GM19238 (cell line): Measurements from ENCODE around the gene CCDC40.

ENCODE experiments used
- DNase-seq: peaks from one replicate; pipeline ENCODE4 v3.0.0; 2011; ENCODE audit warnings: low spot score; ENCODE audit not compliant: insufficient read length

The CCDC40 gene

DNA sequence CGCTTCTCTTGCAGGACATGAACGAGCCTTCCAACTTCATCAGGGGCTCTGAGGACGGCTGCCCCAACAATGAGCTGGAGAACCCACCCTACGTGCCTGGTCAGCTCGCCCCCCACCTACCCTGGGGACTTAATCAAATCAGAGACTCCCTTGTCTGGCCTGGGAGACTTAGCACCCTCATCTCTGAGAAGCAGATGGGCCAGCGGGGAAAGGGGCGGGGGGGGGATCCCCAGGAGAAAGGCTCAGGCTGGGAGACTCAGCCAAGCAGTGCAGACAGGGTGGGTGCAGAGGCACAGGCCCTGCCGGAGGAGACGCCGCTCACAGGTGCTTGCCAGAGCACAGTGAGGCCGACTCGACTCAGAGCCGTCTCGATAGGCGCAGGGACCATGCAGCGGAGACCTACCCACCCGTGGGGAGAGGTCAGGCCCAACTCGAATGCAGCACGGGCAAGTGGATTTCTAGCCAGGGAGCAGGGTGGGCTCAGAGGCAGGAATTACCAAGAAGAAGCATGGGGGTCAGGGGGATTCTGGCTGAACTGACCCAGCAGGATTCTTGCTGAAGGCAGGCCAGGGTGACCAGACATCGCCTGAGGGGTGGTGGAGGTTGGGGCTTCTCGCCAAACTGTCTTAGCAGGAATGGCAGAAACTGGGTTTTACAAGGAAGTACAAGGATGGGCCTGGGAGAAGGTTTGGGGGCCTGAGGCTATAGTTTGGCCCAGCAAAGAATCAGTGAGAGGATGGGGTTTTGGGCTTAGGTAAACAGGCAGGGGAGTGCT is 74.7 kb downstream of the CCDC40 start:
- DNase-seq: no peak

DNA sequence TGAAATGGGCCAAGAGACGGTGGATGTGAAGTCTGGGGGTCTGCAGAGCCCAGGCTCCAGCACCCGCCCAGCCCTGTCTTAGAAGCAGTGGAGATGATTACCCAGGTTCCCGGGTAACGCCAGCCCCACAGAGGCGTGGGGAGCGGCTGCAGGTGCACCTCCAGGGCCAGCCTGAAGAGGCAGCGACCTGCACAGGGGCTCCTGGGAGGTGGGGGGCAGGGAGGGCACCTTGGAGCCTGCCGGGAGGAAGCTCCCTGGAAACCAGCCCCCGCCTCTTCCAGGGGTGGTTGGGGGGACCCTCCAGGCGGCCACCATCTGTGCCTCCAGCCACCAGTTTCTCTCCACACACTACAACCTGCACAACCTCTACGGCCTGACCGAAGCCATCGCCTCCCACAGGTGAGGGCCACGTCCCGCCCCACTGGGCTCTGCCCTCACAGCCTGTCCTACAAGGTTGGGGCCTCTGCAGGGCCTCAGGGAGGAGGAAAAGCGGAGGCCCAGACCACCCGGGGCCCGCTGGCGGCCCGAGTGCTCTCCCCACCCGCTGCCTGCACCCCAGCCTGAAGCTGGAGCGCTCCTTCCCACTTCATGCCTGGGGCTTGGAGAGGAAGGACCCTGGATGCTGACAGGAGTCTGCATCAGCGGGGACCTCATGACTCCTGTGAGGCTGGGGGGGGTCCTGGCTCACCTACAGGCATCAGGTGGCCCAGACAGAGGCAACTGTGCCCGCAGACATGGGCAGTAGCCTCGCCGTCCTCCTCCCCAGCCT is 75.4 kb downstream of the CCDC40 start:
- no peak for DNase-seq

DNA sequence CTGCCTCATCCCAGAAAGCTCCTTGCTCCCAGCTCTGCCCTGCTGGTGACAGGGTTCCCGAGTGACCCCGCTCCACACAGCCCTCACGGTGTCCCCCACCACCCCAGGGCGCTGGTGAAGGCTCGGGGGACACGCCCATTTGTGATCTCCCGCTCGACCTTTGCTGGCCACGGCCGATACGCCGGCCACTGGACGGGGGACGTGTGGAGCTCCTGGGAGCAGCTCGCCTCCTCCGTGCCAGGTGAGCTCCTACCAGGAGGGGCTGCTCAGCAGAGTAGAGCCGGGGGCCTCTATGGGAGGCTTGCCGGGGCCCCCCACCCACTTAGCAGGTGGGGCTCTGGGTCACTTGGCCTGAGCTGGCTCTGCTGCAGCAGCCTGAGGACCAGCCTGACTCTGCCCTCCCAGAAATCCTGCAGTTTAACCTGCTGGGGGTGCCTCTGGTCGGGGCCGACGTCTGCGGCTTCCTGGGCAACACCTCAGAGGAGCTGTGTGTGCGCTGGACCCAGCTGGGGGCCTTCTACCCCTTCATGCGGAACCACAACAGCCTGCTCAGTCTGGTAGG is 76.1 kb downstream of the CCDC40 start:
- no peak for DNase-seq

DNA sequence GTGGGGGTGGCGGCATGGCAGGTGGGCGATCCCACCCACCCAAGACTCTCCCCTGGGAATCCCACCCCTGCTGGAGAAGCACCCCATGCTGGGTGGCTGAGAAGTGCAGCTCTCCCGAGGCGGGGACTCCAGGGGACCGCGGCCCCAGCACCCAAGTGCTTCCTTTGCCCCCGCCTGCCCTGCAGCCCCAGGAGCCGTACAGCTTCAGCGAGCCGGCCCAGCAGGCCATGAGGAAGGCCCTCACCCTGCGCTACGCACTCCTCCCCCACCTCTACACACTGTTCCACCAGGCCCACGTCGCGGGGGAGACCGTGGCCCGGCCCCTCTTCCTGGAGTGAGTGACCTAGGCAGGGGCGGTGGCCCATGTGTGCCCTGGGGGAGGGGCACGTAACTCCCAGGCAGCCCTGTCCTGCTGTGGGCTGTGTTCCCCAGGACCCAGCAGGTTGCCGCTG is 76.6 kb downstream of the CCDC40 start:
- no peak for DNase-seq

DNA sequence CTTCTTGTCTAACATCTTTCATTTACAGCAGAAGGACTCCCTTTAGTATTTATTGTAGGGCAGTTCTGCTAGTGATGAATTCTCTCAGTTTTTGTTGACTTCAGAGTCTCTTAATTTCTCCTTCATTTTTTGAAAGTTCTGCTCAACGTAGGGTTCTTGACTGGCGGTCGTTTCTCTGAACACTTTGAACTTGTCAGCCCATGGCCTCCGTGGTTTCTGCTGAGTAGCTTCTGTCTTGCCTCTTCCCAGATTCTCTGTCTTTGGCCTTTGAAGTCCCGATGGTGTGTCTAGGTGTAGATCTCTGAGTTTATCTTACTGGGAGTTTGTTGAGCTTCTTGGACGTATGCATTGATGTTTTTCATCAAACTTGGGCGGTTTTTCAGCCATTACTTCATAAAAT is 78.3 kb downstream of the CCDC40 start:
- no peak for DNase-seq

DNA sequence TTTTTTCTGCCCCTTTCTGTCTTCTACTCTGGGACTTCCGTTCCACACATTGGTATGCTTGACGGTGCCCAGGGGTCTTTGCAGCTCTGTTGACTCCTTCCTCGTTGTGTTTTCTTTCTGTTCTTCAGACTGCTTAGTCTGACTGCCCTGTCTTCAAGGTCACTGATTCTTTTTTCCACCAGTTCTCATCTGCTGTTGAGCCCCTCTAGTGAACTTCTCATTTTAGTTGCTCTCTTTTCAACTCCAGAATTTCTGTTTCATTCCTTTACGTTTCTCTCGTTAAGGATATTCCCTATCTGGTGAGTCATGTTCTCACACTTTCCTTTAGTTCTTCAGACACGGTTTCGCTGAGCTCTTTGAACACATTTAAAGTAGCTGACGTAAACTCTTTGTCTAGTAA is 78.7 kb downstream of the CCDC40 start:
- no peak for DNase-seq

DNA sequence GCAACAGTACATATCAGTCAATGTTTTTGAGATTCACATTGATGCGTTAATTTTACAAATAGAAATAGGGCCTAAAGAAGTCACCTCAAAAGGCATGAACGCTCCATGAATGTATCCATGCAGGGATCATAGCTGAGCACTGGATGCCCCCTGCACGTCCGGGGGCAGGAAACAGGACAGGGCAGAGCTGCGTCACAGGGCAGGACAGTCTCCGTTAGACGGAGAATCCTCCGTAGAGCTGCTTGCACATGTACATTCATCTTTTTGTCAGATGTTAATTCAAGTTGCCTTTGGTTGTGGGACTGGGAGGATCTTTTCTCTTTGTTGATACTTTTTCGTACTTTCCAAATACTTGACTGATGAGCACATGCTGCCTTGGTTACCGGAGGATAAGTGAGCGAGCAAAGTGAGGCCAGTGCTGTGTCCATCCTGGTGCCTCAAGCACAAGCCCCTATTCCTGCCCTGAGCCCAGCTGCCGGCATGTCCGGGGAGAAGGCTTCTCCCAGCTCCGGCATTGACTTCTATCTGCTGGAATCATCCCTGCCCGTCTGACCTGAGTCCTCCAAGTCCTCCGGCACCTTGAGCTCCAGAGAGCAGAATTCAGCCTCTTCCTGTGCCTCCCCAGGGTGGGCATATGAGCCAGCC is 80.0 kb downstream of the CCDC40 start:
- DNase-seq: no peak

DNA sequence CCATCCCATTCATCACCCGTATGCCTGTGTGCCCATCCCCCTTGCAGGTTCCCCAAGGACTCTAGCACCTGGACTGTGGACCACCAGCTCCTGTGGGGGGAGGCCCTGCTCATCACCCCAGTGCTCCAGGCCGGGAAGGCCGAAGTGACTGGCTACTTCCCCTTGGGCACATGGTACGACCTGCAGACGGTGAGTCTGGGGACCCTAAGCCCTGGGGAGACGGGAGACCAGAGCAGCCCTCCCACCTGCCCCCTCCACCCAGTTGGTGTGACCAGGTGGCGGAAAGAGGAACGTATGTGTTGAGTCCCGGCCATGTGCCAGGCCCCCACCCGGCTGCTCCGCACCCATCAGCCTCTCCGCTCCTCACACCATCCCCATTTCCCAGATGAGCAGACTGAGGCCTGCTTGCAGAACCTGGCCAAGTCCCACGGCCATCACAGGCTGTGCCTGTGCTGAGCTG is 80.5 kb downstream of the CCDC40 start:
- DNase-seq: no peak

DNA sequence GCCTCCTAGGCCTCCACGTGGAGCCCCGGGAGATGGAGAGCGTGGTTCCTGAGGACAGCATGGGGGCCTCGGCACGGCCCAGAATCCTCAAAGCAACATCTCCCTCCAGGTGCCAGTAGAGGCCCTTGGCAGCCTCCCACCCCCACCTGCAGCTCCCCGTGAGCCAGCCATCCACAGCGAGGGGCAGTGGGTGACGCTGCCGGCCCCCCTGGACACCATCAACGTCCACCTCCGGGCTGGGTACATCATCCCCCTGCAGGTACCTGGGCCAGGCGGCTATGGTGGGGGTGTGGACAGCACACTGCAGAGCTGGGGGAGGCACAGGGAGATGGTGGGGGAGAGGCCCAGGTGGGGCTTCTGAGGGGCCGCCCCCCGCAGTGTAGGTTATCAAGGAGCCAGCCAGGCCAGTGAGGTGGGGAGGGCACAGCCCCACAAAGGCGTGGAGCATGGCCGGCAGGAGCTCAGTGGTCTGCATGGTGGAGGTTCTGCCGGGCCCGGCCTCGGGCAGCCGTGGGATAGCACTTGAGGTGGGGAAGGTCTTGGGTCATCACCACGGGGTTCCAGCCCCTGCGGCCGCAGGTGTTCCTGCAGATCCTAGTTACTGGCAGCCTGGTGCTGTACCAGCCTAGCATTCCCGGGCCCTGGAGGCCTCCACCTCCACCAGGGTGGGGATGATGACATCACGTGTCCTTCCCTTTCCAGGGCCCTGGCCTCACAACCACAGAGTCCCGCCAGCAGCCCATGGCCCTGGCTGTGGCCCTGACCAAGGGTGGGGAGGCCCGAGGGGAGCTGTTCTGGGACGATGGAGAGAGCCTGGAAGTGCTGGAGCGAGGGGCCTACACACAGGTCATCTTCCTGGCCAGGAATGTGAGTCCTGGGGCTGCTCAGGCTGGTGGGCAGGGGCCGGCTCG is 81.3 kb downstream of the CCDC40 start:
- no peak for DNase-seq

DNA sequence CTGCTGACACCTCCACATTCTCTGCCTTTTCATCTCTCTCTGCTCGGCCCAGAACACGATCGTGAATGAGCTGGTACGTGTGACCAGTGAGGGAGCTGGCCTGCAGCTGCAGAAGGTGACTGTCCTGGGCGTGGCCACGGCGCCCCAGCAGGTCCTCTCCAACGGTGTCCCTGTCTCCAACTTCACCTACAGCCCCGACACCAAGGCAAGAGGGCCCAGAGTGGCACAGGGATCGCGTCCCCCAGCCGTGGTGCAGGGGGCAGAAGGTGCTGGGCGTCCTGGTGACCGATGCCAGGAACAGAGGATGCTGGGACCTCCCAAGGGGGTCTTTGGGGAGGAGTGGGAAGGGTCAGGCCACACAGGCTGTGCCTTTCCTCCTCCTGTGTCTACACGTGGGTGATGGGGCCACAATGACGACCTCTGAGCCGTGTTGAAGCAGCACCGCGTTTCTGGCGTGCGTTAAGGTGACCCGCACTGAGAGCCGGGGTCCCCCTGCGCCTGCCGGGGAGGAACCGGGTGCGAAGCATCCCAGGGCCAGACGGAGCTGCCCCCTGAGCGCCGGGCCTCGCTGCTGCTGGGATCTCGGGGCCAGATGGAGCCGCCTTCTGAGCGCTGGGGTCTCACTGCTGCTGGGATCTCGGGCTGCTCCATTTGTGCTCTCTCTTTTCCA is 82.3 kb downstream of the CCDC40 start:
- no peak for DNase-seq

DNA sequence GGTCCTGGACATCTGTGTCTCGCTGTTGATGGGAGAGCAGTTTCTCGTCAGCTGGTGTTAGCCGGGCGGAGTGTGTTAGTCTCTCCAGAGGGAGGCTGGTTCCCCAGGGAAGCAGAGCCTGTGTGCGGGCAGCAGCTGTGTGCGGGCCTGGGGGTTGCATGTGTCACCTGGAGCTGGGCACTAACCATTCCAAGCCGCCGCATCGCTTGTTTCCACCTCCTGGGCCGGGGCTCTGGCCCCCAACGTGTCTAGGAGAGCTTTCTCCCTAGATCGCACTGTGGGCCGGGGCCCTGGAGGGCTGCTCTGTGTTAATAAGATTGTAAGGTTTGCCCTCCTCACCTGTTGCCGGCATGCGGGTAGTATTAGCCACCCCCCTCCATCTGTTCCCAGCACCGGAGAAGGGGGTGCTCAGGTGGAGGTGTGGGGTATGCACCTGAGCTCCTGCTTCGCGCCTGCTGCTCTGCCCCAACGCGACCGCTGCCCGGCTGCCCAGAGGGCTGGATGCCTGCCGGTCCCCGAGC is 82.9 kb downstream of the CCDC40 start:
- no peak for DNase-seq

DNA sequence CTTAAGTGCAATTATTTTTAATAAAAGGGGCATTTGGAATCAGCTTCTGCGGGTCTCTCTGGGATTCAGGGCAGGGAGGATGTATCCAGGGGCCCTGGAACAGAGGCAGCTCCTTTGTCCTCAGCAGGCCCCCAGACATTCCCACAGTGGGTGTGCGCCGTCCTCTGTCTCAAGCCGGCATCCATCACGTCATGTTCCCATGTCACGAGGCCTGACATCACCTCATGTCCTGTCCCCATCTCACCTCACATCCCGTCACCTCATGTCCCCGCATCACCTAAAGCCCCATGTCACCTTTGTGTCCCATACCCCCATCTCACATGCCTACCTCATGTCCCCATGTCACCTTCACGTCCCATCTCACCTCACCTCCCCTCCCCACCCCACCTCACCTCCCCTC is 83.4 kb downstream of the CCDC40 start:
- DNase-seq: no peak

DNA sequence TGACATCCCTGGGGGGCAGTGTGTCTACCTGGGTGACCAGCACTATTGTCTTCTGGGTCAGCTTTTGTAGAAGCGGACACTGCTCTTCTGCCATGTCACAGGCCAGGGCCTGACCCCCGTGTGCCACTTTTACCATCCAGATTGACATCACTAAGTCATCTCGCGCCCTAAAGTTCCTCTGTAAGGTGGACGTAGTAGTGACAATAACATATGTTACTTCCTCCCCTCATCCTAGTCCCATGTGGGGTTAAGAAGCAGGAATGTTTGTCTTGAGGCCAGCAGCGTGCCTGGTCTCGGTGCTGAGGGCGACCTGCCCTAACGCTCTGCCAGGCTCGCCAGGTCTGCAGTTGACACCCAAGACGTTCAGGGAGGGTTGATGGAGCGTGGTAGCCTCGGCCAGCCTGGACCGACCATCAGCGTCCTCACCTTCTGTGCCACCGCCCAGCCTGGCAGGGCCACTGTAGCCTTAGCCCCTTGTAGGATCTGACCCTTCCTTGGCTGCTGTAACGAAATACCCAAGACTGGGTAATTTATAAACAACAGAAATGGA is 85.7 kb downstream of the CCDC40 start:
- DNase-seq: no peak

DNA sequence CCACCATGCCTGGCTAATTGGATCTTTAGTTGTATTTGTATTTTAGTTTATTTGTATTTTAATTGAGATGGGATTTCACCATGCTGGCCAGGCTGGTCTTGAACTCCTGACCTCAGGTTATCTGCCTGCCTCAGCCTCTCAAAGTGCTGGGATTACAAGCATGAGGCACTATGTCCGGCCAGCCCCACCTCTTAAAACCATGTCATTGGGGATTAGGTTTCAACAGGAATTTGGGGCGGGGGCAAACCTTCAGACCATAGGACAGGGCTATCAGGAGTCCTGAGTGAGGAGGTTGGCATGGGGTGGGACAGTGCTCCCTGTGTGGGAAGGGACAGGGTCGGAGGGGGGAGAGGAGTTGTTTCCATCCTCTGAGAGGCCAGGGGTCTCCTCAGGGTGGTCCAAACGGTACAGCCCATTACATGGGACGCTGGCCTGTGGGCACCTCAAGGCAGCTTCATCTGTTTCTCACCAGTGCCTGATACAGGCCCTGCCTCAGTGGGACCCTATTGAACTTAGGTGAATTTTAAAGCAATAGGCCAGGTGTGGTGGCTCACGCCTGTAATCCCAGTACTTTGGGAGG is 86.6 kb downstream of the CCDC40 start:
- no peak for DNase-seq

DNA sequence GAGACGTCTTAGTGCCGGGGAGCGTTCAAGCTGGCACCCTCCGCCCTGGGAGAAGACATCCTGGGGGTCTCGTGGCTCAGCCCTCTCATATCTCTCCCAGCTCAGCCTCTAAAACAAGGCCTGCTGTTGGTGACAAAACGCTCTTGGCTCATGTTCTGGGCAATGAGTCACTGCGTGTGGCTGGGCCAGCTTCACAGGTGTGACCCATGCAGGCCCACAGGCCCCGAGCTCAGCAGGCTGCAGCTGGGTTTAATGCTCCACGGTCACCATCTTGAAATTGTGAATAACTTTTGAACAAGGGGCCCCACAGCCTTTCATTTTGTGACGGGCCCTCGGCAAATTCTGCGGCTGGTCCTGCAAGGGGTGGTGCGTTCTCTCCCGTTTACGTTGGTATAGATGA is 87.3 kb downstream of the CCDC40 start:
- no peak for DNase-seq

DNA sequence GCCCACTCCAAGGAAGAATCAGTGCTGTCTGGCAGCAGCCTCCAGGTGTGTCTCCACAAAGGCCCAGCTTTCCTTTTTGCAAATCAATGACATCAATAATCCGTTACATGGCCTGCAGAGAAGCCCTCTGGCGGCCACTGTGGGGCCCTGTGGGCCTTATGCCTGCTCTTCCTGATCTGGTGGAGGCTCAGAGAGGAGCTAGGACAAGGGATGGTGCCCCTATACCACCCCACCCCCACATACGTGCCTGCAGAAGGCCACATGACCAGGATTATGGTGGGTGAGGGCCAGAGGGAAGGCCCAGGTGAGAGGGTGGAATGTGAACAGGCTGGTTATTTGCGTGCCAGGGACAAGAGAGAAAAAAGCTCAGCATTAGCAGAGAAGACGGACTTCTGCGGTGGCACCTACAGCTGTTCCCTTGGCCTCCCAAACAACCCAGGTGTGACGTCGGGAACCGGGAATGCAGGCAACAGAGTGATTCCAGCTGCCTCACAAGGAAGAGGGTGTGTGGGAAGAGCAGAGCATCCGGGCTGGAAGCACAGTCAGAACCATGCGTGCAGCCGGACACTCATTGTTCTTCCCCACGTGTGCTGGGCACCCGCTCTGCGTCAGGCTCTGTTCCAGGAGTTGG is 88.0 kb downstream of the CCDC40 start:
- DNase-seq: no peak

DNA sequence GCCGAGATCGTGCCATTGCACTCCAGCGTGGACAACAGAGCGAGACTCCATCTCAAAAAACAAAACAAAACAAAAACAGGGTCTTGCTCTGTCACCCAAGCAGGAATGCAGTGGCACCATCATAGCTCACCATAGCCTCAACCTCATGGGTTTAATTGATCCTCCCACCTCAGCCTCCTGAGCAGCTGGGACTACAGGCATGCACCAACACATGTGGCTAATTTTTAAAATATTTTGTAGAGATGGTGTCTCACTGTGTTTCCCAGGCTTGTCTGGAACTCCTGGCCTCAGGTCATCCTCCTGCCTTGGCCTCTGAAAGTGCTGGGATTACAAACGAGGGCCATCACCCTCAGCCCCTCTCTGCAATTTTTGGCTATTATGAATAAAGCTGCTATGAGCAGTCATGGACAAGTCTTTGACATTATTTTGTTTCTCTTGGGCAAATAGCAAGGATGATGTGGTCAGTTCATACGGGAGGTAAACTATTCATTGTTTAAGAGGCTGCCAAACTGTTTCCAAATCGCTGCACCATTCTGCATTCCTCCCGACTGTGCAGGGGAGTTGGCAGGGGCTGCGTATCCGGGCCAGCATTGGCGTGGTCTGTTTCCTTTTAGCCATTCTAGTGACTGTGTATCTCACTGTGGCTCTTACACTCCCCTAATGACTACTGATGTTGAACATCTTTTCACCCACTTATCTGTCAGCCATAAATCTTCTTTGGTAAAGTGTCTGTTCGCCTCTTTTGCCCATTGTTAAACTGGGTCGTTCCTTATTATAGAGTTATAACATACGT is 89.4 kb downstream of the CCDC40 start:
- DNase-seq: no peak

DNA sequence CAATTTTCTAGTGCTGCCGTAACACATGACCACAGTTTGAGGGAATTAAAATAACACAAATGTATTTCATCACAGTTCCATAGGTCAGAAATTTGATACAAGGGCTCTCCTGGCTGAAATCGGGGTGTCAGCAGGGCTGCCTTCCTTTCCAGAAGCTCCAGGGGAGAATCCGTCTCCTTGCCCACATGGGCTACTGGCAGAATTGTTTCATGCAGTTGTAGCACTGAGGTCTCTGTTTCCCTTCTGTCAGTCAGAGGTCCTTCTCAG is 89.9 kb downstream of the CCDC40 start:
- no peak for DNase-seq
